Mammary epithelial cell (primary cell): Measurements from ENCODE around the gene ZIM2.

Experiments
- CTCF ChIP-seq, 2 donors: IDR thresholded peaks in 1 of 2; conservative IDR thresholded peaks in 1 of 2; 2 replicates each; pipeline ENCODE4 v1.5.1; 2011 to 2012; ENCODE audit warnings: inconsistent platforms in 2 of 2, low read length in 2 of 2, mild to moderate bottlenecking in 2 of 2, control low read depth in 1 of 2, low read depth in 1 of 2; ENCODE audit not compliant: insufficient read depth in 1 of 2; ENCODE audit errors: extremely low read depth in 1 of 2
- EZH2 ChIP-seq: IDR thresholded peaks from 2 replicates; pipeline ENCODE4 v1.6.1; 2012; ENCODE audit warnings: low read length, inconsistent platforms, borderline replicate concordance

GRCh38 chr19:56831255-56831654 lies 9.3 kb downstream of the ZIM2 start:
- TF ChIP-seq CTCF (conservative IDR thresholded peaks at IDR 0.05 in 1 of 2, IDR thresholded peaks at IDR 0.05 in 1 of 2; ENCODE audit: extremely low read depth in 1 of 2, insufficient read depth in 1 of 2, low read depth in 1 of 2, low read length in 2 of 2) = no peak
- no peak for TF ChIP-seq EZH2
